Activated T-cell treated with anti-CD3 and anti-CD28 coated beads for 1 hour (primary cell): ENCODE measurements around the gene AHCTF1.

Source experiments
- DNase-seq: peaks from one replicate; pipeline ENCODE4 v3.0.0-alpha.2; 2020; ENCODE audit warnings: low read depth

The AHCTF1 gene

GRCh38 chr1:246797597-246797996 lies 134.2 kb downstream of the AHCTF1 start:
- DNase-seq, result no peak

- no peak for DNase-seq
These were observed 134.6 kb downstream of the AHCTF1 start for GRCh38 chr1:246797157-246797556.

- DNase-seq, result no peak
These were observed 135.6 kb downstream of the AHCTF1 start for GRCh38 chr1:246795906-246796694.

- no peak for DNase-seq
These were observed 136.7 kb downstream of the AHCTF1 start for GRCh38 chr1:246794828-246795671.

GRCh38 chr1:246794048-246794827 lies 137.5 kb downstream of the AHCTF1 start:
- DNase-seq, result no peak

GRCh38 chr1:246793356-246793896 lies 138.3 kb downstream of the AHCTF1 start:
- DNase-seq, result no peak

GRCh38 chr1:246792603-246793002 lies 139.1 kb downstream of the AHCTF1 start:
- no peak for DNase-seq

GRCh38 chr1:246791303-246791918 lies 140.3 kb downstream of the AHCTF1 start:
- no peak for DNase-seq

- DNase-seq, result no peak
These were observed 140.9 kb downstream of the AHCTF1 start for GRCh38 chr1:246790833-246791232.

- no peak for DNase-seq
These were observed 141.4 kb downstream of the AHCTF1 start for GRCh38 chr1:246790364-246790763.

- no peak for DNase-seq
These were observed 142.1 kb downstream of the AHCTF1 start for GRCh38 chr1:246789454-246790339.
